ENCODE measurements around the gene HTR2B. TPM values are rescaled to one million over a fixed set of nuclear protein-coding genes. Genes with fewer than 3 reads are reported as not detected.

HTR2B gene
- 17.4 and 33.0 TPM in 2 replicates for total RNA-seq (ENCODE audit: low replicate concordance)

GRCh38 chr2:231124838-231125568 is at the start of gene HTR2B:
Gene HTR2B (minus strand): TSS chr2:231125042. CDS start chr2:231123764, 1,278 bp downstream.
- no peak for TF ChIP-seq CTCF (IDR thresholded peaks at IDR 0.05; ENCODE audit: insufficient read depth, low read length)
- peak within 1 kb of the TSS; percentile 18 for H3K4me3 ChIP-seq (ENCODE audit: low read depth, low read length)
- DNase-seq (ENCODE audit: low read depth): peak; percentile 61

GRCh38 chr2:231174211-231174651 is 49.4 kb upstream of the HTR2B start:
- no peak for DNase-seq (ENCODE audit: low read depth)
- H3K4me3 ChIP-seq (ENCODE audit: low read depth, low read length): no peak overlapping the region
- TF ChIP-seq CTCF (IDR thresholded peaks at IDR 0.05; ENCODE audit: insufficient read depth, low read length): no peak

GRCh38 chr2:231172025-231172424 is 47.2 kb upstream of the HTR2B start:
- peak; percentile 64 for DNase-seq (ENCODE audit: low read depth)
- TF ChIP-seq CTCF (IDR thresholded peaks at IDR 0.05; ENCODE audit: insufficient read depth, low read length): no peak
- no peak overlapping the region for H3K4me3 ChIP-seq (ENCODE audit: low read depth, low read length)

- TF ChIP-seq CTCF (IDR thresholded peaks at IDR 0.05; ENCODE audit: insufficient read depth, low read length): no peak
- no peak overlapping the region for H3K4me3 ChIP-seq (ENCODE audit: low read depth, low read length)
- peak; percentile 90 for DNase-seq (ENCODE audit: low read depth)
Measured at GRCh38 chr2:231170055-231170454, 45.2 kb upstream of the HTR2B start.

- no peak for TF ChIP-seq CTCF (IDR thresholded peaks at IDR 0.05; ENCODE audit: insufficient read depth, low read length)
- DNase-seq (ENCODE audit: low read depth): no peak
- no peak overlapping the region for H3K4me3 ChIP-seq (ENCODE audit: low read depth, low read length)
Measured at GRCh38 chr2:231169488-231169887, 44.6 kb upstream of the HTR2B start.

- TF ChIP-seq CTCF (IDR thresholded peaks at IDR 0.05; ENCODE audit: insufficient read depth, low read length): no peak
- no peak for DNase-seq (ENCODE audit: low read depth)
- no peak overlapping the region for H3K4me3 ChIP-seq (ENCODE audit: low read depth, low read length)
Measured at GRCh38 chr2:231168460-231169139, 43.8 kb upstream of the HTR2B start.
